Activated CD8-positive, alpha-beta T cell treated with anti-CD3 and anti-CD28 coated beads for 36 hours (primary cell): ENCODE results near the gene MAP3K5. TPM values are rescaled to one million over a fixed set of nuclear protein-coding genes. Genes with fewer than 3 reads are reported as not detected.
"Not testable (repeated sequence)": the region's sequence is repeated elsewhere in the genome, so short reads cannot be mapped to it uniquely, and the experiment has no call there.

Source experiments
- ATAC-seq: fragments of 200-7000 bp; cut with Tn5 transposase; one replicate; pipeline ENCODE4 v1.10.0; 2021; ENCODE audit warnings: mild to moderate bottlenecking, moderate library complexity
- CTCF ChIA-PET: fragments of 350-600 bp; sonication (Branson Sonifier 250); formaldehyde crosslinking; loops from one replicate; lab custom pipeline; 2021; ENCODE audit warnings: antibody characterized with exemption; lab: Charles Lee
- POLR2A ChIA-PET: fragments of 350-600 bp; sonication (Branson Sonifier 250); formaldehyde crosslinking; loops from one replicate; lab custom pipeline; 2021; ENCODE audit warnings: antibody characterized with exemption; lab: Charles Lee
- DNase-seq: peaks from one replicate; pipeline ENCODE4 v3.0.0-alpha.2; 2020
- H3K27ac Mint-ChIP-seq: one replicate; pipeline ENCODE4 v1.8.0; 2021; ENCODE audit warnings: mild to moderate bottlenecking, mixed read lengths
- H3K27me3 Mint-ChIP-seq: one replicate; pipeline ENCODE4 v1.8.0; 2021; ENCODE audit warnings: mixed read lengths
- H3K36me3 Mint-ChIP-seq: one replicate; pipeline ENCODE4 v1.8.0; 2021; ENCODE audit warnings: low read depth, mixed read lengths
- H3K4me1 Mint-ChIP-seq: one replicate; pipeline ENCODE4 v1.8.0; 2021; ENCODE audit warnings: low read depth, mixed read lengths
- H3K4me3 Mint-ChIP-seq: one replicate; pipeline ENCODE4 v1.8.0; 2021; ENCODE audit warnings: mild to moderate bottlenecking, moderate library complexity, mixed read lengths
- H3K9me3 Mint-ChIP-seq: one replicate; pipeline ENCODE4 v1.8.0; 2021; ENCODE audit warnings: mixed read lengths
- CTCF ChIP-seq: fragments of 200-600 bp; IDR thresholded peaks from one replicate; pipeline ENCODE4 v1.8.0; 2022; ENCODE audit warnings: antibody characterized with exemption, mild to moderate bottlenecking
- intact Hi-C: fragments of 100-400 bp; cut with micrococcal nuclease; formaldehyde crosslinking; loops from one replicate; pipeline ENCODE4 v1.10.0; 2022
- total RNA-seq, 2 experiments: library from RNA; stranded (reverse); gene quantifications; one replicate each; pipeline ENCODE4 v1.2.3, GENCODE V29; 2021

Gene MAP3K5
- total RNA-seq, 2 experiments from 2014 or later, result 4.4 to 4.6 TPM

- DNase-seq (peak; percentile 42), ATAC-seq (peak; percentile 37)
- H3K27ac Mint-ChIP-seq, result peak overlapping the region; percentile 52
- POLR2A ChIA-PET, result interaction anchor here (0.8 to 1.2 kb wide), 3 partner anchors 9 to 31 kb away, joined by 3 to 4 read pairs (median 3); partner anchors contain the start of gene MAP3K5
- no peaks in the 10 kb centered on the region for H3K36me3 Mint-ChIP-seq
- H3K9me3 Mint-ChIP-seq, result no peaks in the 10 kb centered on the region
- H3K4me3 Mint-ChIP-seq, result peak overlapping the region; percentile 52
- TF ChIP-seq CTCF, result no peak
- intact Hi-C loops, result no loop called here
- CTCF ChIA-PET, result interaction anchor here (0.7 to 6.4 kb wide), 4 partner anchors 13 to 118 kb away, joined by 3 to 56 read pairs (median 11); partner anchors contain the start of gene MAP3K5
- H3K27me3 Mint-ChIP-seq, result no peaks in the 10 kb centered on the region
- H3K4me1 Mint-ChIP-seq, result peaks cover 62% of the 10 kb centered on the region
These were observed 30.9 kb downstream of the MAP3K5 start for GRCh38 chr6:136761227-136761922.

- H3K36me3 Mint-ChIP-seq, ATAC-seq, DNase-seq, H3K9me3 Mint-ChIP-seq, intact Hi-C loops, H3K27me3 Mint-ChIP-seq: not testable (repeated sequence)
- H3K4me1 Mint-ChIP-seq, result peaks cover 60% of the 10 kb centered on the region
- ChIA-PET POLR2A (interaction anchor here (0.8 to 1.2 kb wide), 2 partner anchors 8 to 14 kb away, joined by 3 read pairs; no protein-coding TSS in a partner anchor), CTCF (interaction anchor here (0.7 to 6.4 kb wide), 3 partner anchors 13 to 117 kb away, joined by 3 to 56 read pairs (median 4); partner anchors contain the start of gene MAP3K5)
- H3K27ac Mint-ChIP-seq, result peak overlapping the region; percentile 52
- H3K4me3 Mint-ChIP-seq, result peak overlapping the region; percentile 52
These were observed 31.5 kb downstream of the MAP3K5 start for GRCh38 chr6:136760781-136761180.

- Mint-ChIP-seq H3K27ac (no peak overlapping the region), H3K4me3 (no peak overlapping the region), H3K9me3 (no peaks in the 10 kb centered on the region), H3K4me1 (peaks cover 50% of the 10 kb centered on the region), H3K27me3 (no peaks in the 10 kb centered on the region), H3K36me3 (no peaks in the 10 kb centered on the region)
- ChIA-PET POLR2A (no interaction called here), CTCF (interaction anchor here (1.3 to 2.8 kb wide), 3 partner anchors 15 to 35 kb away, joined by 3 to 17 read pairs (median 3); partner anchors contain the start of gene MAP3K5)
- TF ChIP-seq CTCF, result no peak
- intact Hi-C loops, result no loop called here
- ATAC-seq, result no peak
- no peak for DNase-seq
These were observed 35.1 kb downstream of the MAP3K5 start for GRCh38 chr6:136757150-136757549.

- no peaks in the 10 kb centered on the region for H3K9me3 Mint-ChIP-seq
- intact Hi-C loops, result loop anchor here (5.0 kb wide), 1 partner anchor 32 kb away; no protein-coding TSS in a partner anchor
- no peaks in the 10 kb centered on the region for H3K27me3 Mint-ChIP-seq
- no peak overlapping the region for H3K27ac Mint-ChIP-seq
- H3K4me3 Mint-ChIP-seq, result no peak overlapping the region
- H3K4me1 Mint-ChIP-seq, result peaks cover 55% of the 10 kb centered on the region
- POLR2A ChIA-PET, result interaction anchor here (1.2 kb wide), 1 partner anchor 38 kb away, joined by 4 read pairs; the partner anchor contains the start of gene MAP3K5
- H3K36me3 Mint-ChIP-seq, result no peaks in the 10 kb centered on the region
- TF ChIP-seq CTCF, result no peak
- CTCF ChIA-PET, result interaction anchor here (2.6 to 2.8 kb wide), 2 partner anchors 38 to 111 kb away, joined by 10 to 17 read pairs; partner anchors contain the start of gene MAP3K5
- no peak for DNase-seq
- ATAC-seq, result no peak
These were observed 37.5 kb downstream of the MAP3K5 start for GRCh38 chr6:136754820-136755219.

- peak overlapping the region; percentile 5 for H3K4me3 Mint-ChIP-seq
- H3K36me3 Mint-ChIP-seq, result no peaks in the 10 kb centered on the region
- no peaks in the 10 kb centered on the region for H3K9me3 Mint-ChIP-seq
- no peak for TF ChIP-seq CTCF
- ATAC-seq, result peak; percentile 80
- no peaks in the 10 kb centered on the region for H3K27me3 Mint-ChIP-seq
- ChIA-PET POLR2A (interaction anchor here (2.8 kb wide), 1 partner anchor 38 kb away, joined by 12 read pairs; the partner anchor contains the start of gene MAP3K5), CTCF (interaction anchor here (1.0 to 2.5 kb wide), 3 partner anchors 10 to 39 kb away, joined by 3 to 16 read pairs (median 5); partner anchors contain the start of gene MAP3K5)
- intact Hi-C loops, result loop anchor here (5.0 kb wide), 1 partner anchor 34 kb away; no protein-coding TSS in a partner anchor
- peak overlapping the region; percentile 62 for H3K27ac Mint-ChIP-seq
- DNase-seq, result peak; percentile 77
- H3K4me1 Mint-ChIP-seq, result peaks cover 61% of the 10 kb centered on the region
These were observed 38.7 kb downstream of the MAP3K5 start for GRCh38 chr6:136753624-136754023.
